SU-DHL-6 (cell line): ENCODE data around the gene SH3RF1.

Source experiments
- H2AFZ ChIP-seq: fragments of 200-600 bp; sonication (generic); 2 replicates; pipeline ENCODE4 v1.6.1; 2014; ENCODE audit warnings: low read depth, mild to moderate bottlenecking, moderate library complexity, mixed read lengths, antibody characterized with exemption, low read length; ENCODE audit not compliant: severe bottlenecking
- H3F3A ChIP-seq: fragments of 200-600 bp; shearing (Covaris generic); 2 replicates; pipeline ENCODE4 v1.6.0; 2016; ENCODE audit warnings: antibody characterized with exemption, mild to moderate bottlenecking; ENCODE audit not compliant: insufficient read depth
- H3K27ac ChIP-seq: fragments of 200-600 bp; sonication (generic); 2 replicates; pipeline ENCODE4 v1.5.1; 2016; ENCODE audit warnings: low read depth, mild to moderate bottlenecking, low read length, moderate library complexity, mixed read lengths
- H3K27me3 ChIP-seq: fragments of 200-600 bp; sonication (generic), shearing (Covaris generic); 2 replicates; pipeline ENCODE4 v1.6.0; 2014; ENCODE audit warnings: mild to moderate bottlenecking, low read length
- H3K36me3 ChIP-seq: fragments of 200-600 bp; sonication (generic); 2 replicates; pipeline ENCODE4 v1.6.1; 2014; ENCODE audit warnings: mild to moderate bottlenecking, low read length, mixed read lengths
- H3K4me2 ChIP-seq: fragments of 300-600, 200-600 bp; shearing (Covaris generic), sonication (generic); 2 replicates; pipeline ENCODE4 v1.6.0; 2014; ENCODE audit warnings: low read length, low read depth, mild to moderate bottlenecking; ENCODE audit not compliant: poor library complexity, severe bottlenecking
- H3K4me3 ChIP-seq: fragments of 200-600 bp; sonication (generic); 2 replicates; pipeline ENCODE4 v1.5.1; 2014; ENCODE audit warnings: antibody characterized with exemption, low read length, mild to moderate bottlenecking, mixed read lengths; ENCODE audit not compliant: insufficient read depth, poor library complexity, severe bottlenecking
- H3K79me2 ChIP-seq: fragments of 200-600 bp; sonication (generic); 2 replicates; pipeline ENCODE4 v1.6.1; 2014; ENCODE audit warnings: mild to moderate bottlenecking, low read length, moderate library complexity; ENCODE audit not compliant: insufficient read depth
- H3K9ac ChIP-seq: fragments of 200-600 bp; sonication (generic); 2 replicates; pipeline ENCODE4 v1.7.0; 2014; ENCODE audit warnings: mild to moderate bottlenecking, low read length
- H3K9me2 ChIP-seq: fragments of 200-600 bp; sonication (generic); replicated peaks from 2 replicates; pipeline ENCODE4 v1.6.1; 2014; ENCODE audit warnings: low read length; ENCODE audit not compliant: insufficient read depth
- H3K9me3 ChIP-seq: fragments of 200-600 bp; sonication (generic); 2 replicates; pipeline ENCODE4 v1.6.1; 2014; ENCODE audit warnings: low read length, mixed read lengths; ENCODE audit not compliant: insufficient read depth
- H4K20me1 ChIP-seq: fragments of 200-600 bp; sonication (generic); 2 replicates; pipeline ENCODE4 v1.6.1; 2014; ENCODE audit warnings: low read depth, mild to moderate bottlenecking, antibody characterized with exemption, low read length, moderate library complexity, mixed read lengths
- CTCF ChIP-seq: fragments of 200-600 bp; sonication (generic); IDR thresholded peaks from one replicate; pipeline ENCODE4 v1.5.1; 2017; ENCODE audit warnings: antibody characterized with exemption, mild to moderate bottlenecking, low read length, moderate library complexity; ENCODE audit not compliant: insufficient read depth, poor library complexity, severe bottlenecking
- EZH2phosphoT487 ChIP-seq: fragments of 200-600 bp; sonication (generic), shearing (Covaris generic); conservative IDR thresholded peaks from 2 replicates; pipeline ENCODE4 v1.6.1; 2018; ENCODE audit warnings: mild to moderate bottlenecking, antibody characterized with exemption, low read length, moderate library complexity, mixed read lengths

The SH3RF1 gene

DNA sequence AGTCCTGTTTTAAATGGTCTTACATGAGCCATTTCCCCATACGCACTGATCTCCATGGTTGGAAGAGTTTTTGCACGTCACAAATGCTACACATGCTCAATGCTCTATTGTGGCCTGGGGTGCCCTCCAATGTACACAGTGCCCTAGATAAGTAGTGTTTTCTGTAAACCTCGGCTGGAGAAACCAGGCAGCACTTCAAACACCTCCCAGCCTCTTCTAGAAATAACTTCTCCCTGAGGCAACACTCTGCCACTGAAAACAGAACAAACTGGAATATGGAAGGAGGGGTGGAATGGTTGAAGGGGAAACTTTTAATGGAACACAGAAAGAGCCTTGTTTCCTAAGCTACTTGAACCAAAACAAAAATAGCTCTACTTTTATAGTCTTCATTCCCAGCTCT, 136.8 kb downstream of the SH3RF1 start:
- Histone ChIP-seq H3K9me2 (no peaks in the 10 kb centered on the region), H3K27me3 (no peaks in the 10 kb centered on the region), H3K36me3 (no peaks in the 10 kb centered on the region), H3K79me2 (no peaks in the 10 kb centered on the region), H4K20me1 (no peaks in the 10 kb centered on the region), H3F3A (no peaks in the 10 kb centered on the region), H3K27ac (no peak overlapping the region), H3K9me3 (no peaks in the 10 kb centered on the region), H3K4me2 (no peak overlapping the region), H2AFZ (no peak overlapping the region), H3K4me3 (no peak overlapping the region), H3K9ac (no peak overlapping the region)
- TF ChIP-seq CTCF = no peak
- no peak for TF ChIP-seq EZH2phosphoT487

DNA sequence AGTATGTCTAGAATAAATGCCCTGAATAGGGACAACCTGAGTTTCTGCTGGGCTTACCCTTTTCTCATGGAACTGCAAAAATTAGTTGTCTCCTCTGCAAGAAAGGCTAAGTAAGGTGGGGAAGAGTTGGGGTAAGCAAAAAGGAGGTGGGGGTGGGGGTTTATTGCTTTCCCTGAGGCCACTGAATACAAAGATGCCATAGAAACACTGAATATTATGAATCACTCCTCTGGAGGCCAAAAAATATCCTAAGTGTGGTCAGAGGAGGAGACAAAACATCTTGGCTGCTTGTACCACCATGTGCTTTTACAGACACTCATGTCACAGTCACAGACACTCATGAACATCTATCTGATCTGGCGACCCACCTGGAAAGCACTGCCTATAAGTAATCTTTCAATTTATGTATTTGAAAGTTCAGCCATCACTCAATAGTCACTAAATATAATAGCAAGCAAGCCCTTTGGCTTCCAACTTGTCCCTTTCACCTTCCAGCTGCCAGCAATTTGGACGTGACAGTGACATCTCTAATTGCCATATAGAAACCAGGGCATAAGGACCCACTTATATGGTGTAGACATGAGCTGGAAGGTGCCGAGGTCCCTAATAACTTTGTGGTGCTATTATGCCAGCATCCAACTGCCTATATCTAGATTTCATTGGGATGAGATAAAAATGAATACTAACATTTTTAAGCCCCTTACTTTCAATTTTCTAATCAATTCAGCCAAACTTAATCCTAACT, 138.0 kb downstream of the SH3RF1 start:
- H3K9me2 ChIP-seq = no peaks in the 10 kb centered on the region
- H3K4me2 ChIP-seq = no peak overlapping the region
- H3K79me2 ChIP-seq = no peaks in the 10 kb centered on the region
- no peak overlapping the region for H2AFZ ChIP-seq
- H3K27ac ChIP-seq = no peak overlapping the region
- no peaks in the 10 kb centered on the region for H3K27me3 ChIP-seq
- H3K36me3 ChIP-seq = no peaks in the 10 kb centered on the region
- H3K4me3 ChIP-seq = no peak overlapping the region
- TF ChIP-seq CTCF (no peak), EZH2phosphoT487 (no peak)
- no peaks in the 10 kb centered on the region for H3K9me3 ChIP-seq
- no peak overlapping the region for H3K9ac ChIP-seq
- H4K20me1 ChIP-seq = no peaks in the 10 kb centered on the region
- H3F3A ChIP-seq = no peaks in the 10 kb centered on the region

- H3K36me3 ChIP-seq = no peaks in the 10 kb centered on the region
- TF ChIP-seq EZH2phosphoT487 (no peak), CTCF (no peak)
- no peaks in the 10 kb centered on the region for H4K20me1 ChIP-seq
- no peaks in the 10 kb centered on the region for H3F3A ChIP-seq
- no peak overlapping the region for H3K9ac ChIP-seq
- H2AFZ ChIP-seq = no peak overlapping the region
- no peaks in the 10 kb centered on the region for H3K9me2 ChIP-seq
- no peak overlapping the region for H3K27ac ChIP-seq
- H3K9me3 ChIP-seq = no peaks in the 10 kb centered on the region
- no peaks in the 10 kb centered on the region for H3K79me2 ChIP-seq
- H3K4me3 ChIP-seq = no peak overlapping the region
- no peak overlapping the region for H3K4me2 ChIP-seq
- no peaks in the 10 kb centered on the region for H3K27me3 ChIP-seq
These were observed 139.1 kb downstream of the SH3RF1 start for GRCh38 chr4:169131556-169132208.
